ENCODE data around the gene FBXL19. TPM values are rescaled to one million over a fixed set of nuclear protein-coding genes. Genes with fewer than 3 reads are reported as not detected.

FBXL19 gene
- total RNA-seq, 1 donor, result 9.8 TPM

GRCh38 chr16:30902029-30902972 is 21.1 kb upstream of the FBXL19 start:
- peak; percentile 51 for DNase-seq (ENCODE audit: low read depth)
- H3K4me3 ChIP-seq (ENCODE audit: low read depth, low read length), result peak overlapping the region; percentile 61
- TF ChIP-seq CTCF (IDR thresholded peaks at IDR 0.05; ENCODE audit: insufficient read depth, low read length), result peak; percentile 33

- TF ChIP-seq CTCF (IDR thresholded peaks at IDR 0.05; ENCODE audit: insufficient read depth, low read length), result no peak
- DNase-seq (ENCODE audit: low read depth), result no peak
- H3K4me3 ChIP-seq (ENCODE audit: low read depth, low read length), result no peak overlapping the region
Measured at GRCh38 chr16:30903002-30903401, 20.4 kb upstream of the FBXL19 start.

GRCh38 chr16:30903596-30903995 is 19.8 kb upstream of the FBXL19 start:
- H3K4me3 ChIP-seq (ENCODE audit: low read depth, low read length), result no peak overlapping the region
- no peak for TF ChIP-seq CTCF (IDR thresholded peaks at IDR 0.05; ENCODE audit: insufficient read depth, low read length)
- peak; percentile 14 for DNase-seq (ENCODE audit: low read depth)

GRCh38 chr16:30904114-30904780 is 19.1 kb upstream of the FBXL19 start:
- no peak for DNase-seq (ENCODE audit: low read depth)
- no peak for TF ChIP-seq CTCF (IDR thresholded peaks at IDR 0.05; ENCODE audit: insufficient read depth, low read length)
- H3K4me3 ChIP-seq (ENCODE audit: low read depth, low read length), result no peak overlapping the region

- H3K4me3 ChIP-seq (ENCODE audit: low read depth, low read length), result no peak overlapping the region
- no peak for TF ChIP-seq CTCF (IDR thresholded peaks at IDR 0.05; ENCODE audit: insufficient read depth, low read length)
- no peak for DNase-seq (ENCODE audit: low read depth)
Measured at GRCh38 chr16:30907064-30907463, 16.3 kb upstream of the FBXL19 start.

- H3K4me3 ChIP-seq (ENCODE audit: low read depth, low read length), result no peak overlapping the region
- DNase-seq (ENCODE audit: low read depth), result no peak
- no peak for TF ChIP-seq CTCF (IDR thresholded peaks at IDR 0.05; ENCODE audit: insufficient read depth, low read length)
Measured at GRCh38 chr16:30910427-30911029, 12.8 kb upstream of the FBXL19 start.
